Activated naive CD8-positive, alpha-beta T cell (primary cell): ENCODE results near the gene TSPAN5.

Source experiments
- H3K27ac Mint-ChIP-seq: one replicate; pipeline ENCODE4 v1.8.0; 2021; ENCODE audit warnings: mixed read lengths
- H3K27me3 Mint-ChIP-seq: one replicate; pipeline ENCODE4 v1.8.0; 2021; ENCODE audit warnings: mixed read lengths
- H3K36me3 Mint-ChIP-seq: one replicate; pipeline ENCODE4 v1.8.0; 2021; ENCODE audit warnings: mixed read lengths
- H3K4me1 Mint-ChIP-seq: one replicate; pipeline ENCODE4 v1.8.0; 2021; ENCODE audit warnings: low read depth, mixed read lengths
- H3K4me3 Mint-ChIP-seq: one replicate; pipeline ENCODE4 v1.8.0; 2021; ENCODE audit warnings: mild to moderate bottlenecking, mixed read lengths
- H3K9me3 Mint-ChIP-seq: one replicate; pipeline ENCODE4 v1.8.0; 2021; ENCODE audit warnings: low read depth, mixed read lengths

The TSPAN5 gene

DNA sequence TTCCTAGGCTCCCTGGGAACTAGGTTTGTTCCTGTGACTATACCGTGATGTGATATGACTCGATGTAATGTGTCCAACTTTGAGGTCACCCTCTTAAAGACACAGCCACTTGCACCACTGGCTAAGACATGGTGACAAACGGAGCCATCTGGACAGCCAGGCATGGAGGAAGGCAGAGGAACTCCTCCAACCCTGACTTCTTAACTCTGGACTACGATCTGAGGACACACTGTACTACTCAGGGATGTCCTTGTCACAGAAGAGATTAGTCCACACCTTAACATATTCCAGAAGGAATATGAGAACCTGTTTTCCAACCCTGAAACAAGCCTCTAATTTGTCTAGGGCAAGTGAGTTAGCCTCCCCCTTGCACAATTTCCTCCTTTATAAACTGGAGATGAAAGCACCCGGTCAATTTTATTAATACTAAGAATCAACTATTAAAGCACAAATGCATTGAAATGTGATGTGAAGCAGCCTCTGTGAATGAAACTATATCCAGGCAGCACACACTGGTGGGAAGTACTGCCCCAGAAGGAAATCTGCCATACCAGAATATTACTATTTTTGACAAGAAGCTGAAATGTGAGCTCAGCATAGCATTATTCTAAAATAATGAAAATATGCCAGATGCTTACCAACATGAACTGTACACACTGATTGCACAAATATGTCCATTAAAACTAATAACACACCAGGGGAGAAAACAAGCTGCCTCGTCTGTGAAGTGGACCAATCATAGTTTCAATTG is 47.3 kb downstream of the TSPAN5 start:
- no peak overlapping the region for H3K4me3 Mint-ChIP-seq
- H3K9me3 Mint-ChIP-seq: no peaks in the 10 kb centered on the region
- no peak overlapping the region for H3K27ac Mint-ChIP-seq
- peaks cover 53% of the 10 kb centered on the region for H3K4me1 Mint-ChIP-seq
- H3K27me3 Mint-ChIP-seq: no peaks in the 10 kb centered on the region
- H3K36me3 Mint-ChIP-seq: peaks cover 2% of the 10 kb centered on the region

DNA sequence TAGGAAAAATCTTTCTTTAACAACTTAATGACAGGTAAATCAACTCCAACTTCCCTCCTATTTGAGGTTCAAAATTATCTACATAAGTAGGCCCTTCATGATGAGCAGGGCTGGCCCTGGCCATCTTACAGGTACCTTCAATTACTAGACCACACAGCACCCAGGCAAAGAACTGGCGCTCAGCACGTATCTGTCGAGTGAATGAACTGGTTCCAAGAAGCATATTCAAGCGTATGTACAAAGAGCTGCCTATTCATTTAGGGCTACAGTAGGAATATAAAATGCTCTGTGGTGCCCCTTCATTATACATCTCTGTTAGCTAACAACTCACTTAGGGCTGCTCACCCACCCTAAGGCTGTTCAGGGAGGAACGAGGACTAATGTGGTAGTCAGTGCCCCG is 48.0 kb downstream of the TSPAN5 start:
- no peak overlapping the region for H3K27ac Mint-ChIP-seq
- H3K36me3 Mint-ChIP-seq: peaks cover 2% of the 10 kb centered on the region
- H3K4me1 Mint-ChIP-seq: peaks cover 53% of the 10 kb centered on the region
- H3K27me3 Mint-ChIP-seq: no peaks in the 10 kb centered on the region
- H3K4me3 Mint-ChIP-seq: no peak overlapping the region
- no peaks in the 10 kb centered on the region for H3K9me3 Mint-ChIP-seq

DNA sequence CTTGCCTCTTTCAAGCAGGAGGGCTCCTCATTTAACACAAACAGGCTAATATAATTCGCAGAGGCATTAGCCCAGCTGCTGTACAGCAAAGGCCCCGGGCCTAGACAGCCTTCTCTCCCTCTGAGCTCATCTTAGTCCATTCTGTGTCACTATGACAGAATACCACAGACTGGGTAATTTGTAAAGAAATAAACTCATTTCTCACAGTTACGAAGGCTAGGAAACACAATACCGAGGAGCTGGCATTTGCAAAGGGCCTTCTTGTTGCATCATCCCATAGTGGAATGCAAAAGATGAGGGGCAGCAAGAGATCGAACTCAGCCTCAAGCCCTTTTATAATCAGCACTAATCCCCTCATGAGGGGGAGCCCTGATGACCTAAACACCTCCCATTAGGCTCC is 48.5 kb downstream of the TSPAN5 start:
- Mint-ChIP-seq H3K27ac (no peak overlapping the region), H3K27me3 (no peaks in the 10 kb centered on the region), H3K4me3 (no peak overlapping the region), H3K36me3 (no peaks in the 10 kb centered on the region), H3K9me3 (no peaks in the 10 kb centered on the region), H3K4me1 (peaks cover 53% of the 10 kb centered on the region)

DNA sequence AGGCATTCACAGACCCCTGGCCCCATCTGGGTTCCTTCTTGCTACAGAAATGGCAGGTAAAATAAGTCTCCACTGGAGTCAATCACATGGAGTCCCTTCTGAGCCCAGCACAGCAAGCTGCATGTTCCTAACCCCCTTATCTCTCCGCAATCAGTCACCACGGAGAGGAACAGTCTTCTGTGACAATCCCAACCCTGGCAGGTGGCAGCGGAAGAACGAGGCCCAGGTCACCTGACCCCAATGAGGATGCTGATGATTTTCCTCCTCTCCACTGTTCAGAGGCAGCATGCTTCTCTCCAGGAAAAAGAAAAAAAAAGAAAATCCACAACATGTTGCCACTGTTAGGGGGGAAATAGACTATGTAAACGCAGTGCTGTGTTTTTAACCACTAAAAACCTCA is 50.1 kb downstream of the TSPAN5 start:
- no peak overlapping the region for H3K27ac Mint-ChIP-seq
- H3K4me3 Mint-ChIP-seq: no peak overlapping the region
- H3K27me3 Mint-ChIP-seq: no peaks in the 10 kb centered on the region
- no peaks in the 10 kb centered on the region for H3K9me3 Mint-ChIP-seq
- peaks cover 60% of the 10 kb centered on the region for H3K4me1 Mint-ChIP-seq
- H3K36me3 Mint-ChIP-seq: peaks cover 3% of the 10 kb centered on the region

DNA sequence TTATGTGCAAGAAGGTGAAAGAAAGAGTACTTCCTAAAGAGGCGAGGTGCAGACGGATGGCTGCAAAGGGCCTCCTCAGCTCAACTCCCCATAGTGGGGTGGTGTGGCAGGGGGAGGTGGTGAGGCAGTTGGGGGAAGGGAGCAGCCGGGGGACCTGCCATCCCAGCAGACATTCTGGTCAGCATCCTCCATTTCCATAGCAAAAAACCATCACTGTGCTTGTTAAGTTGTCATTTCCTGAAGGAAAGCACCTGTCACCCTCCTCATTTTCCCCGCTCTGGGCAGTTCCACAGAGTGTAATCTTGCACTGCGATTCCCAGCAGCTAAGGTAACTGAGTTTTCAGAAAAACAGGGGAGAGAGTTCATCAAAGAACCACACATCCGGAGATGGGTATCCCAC is 51.5 kb downstream of the TSPAN5 start:
- no peaks in the 10 kb centered on the region for H3K27me3 Mint-ChIP-seq
- peaks cover under 1% of the 10 kb centered on the region for H3K9me3 Mint-ChIP-seq
- peaks cover 61% of the 10 kb centered on the region for H3K4me1 Mint-ChIP-seq
- H3K27ac Mint-ChIP-seq: no peak overlapping the region
- peaks cover 3% of the 10 kb centered on the region for H3K36me3 Mint-ChIP-seq
- H3K4me3 Mint-ChIP-seq: no peak overlapping the region

DNA sequence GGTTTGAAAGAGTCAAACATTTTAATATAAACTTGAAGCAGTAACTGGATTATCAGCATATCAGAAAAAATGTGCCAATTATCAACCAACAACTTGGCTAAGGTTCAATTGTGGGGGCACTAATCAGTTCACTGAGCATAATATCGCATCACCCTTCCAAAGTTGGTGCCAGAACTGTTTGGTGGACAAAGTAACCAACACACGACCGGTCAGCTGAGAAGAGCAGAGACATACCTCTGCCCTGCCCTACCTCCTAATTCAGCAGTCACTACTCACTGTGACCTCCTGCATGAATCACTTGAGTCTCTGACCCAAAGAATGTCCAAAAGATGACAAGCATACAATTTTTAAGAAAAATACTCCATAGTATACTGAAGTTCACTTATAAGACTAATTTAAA is 53.2 kb downstream of the TSPAN5 start:
- Mint-ChIP-seq H3K27me3 (no peaks in the 10 kb centered on the region), H3K4me3 (no peak overlapping the region), H3K9me3 (peaks cover 9% of the 10 kb centered on the region), H3K36me3 (peaks cover 11% of the 10 kb centered on the region), H3K4me1 (peaks cover 67% of the 10 kb centered on the region), H3K27ac (no peak overlapping the region)

DNA sequence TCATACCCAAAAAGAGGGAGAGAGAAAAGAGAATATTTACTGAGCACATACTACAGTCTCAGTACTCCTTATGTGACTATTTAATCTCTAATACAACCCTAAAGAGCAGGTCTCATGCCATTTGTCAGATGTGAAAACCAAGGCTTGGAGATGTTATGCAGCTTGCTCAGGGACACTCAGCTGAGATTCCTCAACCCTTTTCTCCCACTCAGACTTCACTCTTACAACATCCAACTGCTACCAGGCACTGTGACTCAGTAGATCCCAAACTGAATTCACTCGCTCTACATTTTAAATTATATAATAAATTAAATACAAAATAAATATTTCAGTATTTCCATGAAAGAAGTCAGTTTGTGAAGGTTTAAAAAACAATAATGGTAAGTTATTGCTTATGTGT is 53.7 kb downstream of the TSPAN5 start:
- peaks cover 9% of the 10 kb centered on the region for H3K9me3 Mint-ChIP-seq
- no peaks in the 10 kb centered on the region for H3K27me3 Mint-ChIP-seq
- no peak overlapping the region for H3K4me3 Mint-ChIP-seq
- no peak overlapping the region for H3K27ac Mint-ChIP-seq
- peaks cover 65% of the 10 kb centered on the region for H3K4me1 Mint-ChIP-seq
- peaks cover 12% of the 10 kb centered on the region for H3K36me3 Mint-ChIP-seq

DNA sequence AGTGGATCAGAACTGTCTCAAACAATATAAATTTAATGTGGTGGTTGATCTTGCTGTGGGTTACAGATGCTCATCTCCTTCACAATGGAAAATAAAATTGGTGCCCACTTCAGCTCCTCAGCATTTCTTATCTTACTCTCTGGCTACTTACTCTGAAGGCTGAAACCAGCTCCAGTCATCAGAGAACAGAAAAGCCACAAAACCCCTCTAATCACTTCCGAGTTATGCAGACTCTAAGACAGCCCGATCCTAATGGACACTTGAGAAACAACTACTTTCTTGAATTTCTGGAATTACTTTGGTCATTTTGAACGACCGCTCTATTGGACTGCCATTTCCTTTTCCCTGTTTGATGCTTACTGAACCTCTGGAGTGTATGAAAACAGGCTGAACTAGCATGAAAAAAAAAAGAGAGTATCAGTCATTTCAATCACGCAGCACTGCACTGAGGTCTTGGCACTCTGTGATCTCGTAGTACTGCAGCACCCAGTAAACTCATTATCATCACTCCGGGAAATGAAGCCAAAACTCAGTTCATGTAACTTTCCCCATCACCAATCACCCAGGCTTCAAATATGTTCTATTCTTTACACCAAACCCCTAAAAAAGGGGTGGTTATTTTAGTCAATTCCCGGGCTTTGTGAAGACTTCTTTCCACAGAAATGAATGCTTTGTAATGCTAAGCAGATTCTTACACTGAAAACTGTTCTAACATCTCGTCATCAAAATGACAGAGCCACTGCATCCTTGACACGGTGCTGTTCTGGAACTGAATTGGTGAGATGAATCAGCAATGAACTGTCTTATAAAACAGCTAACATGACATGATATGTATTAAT is 54.5 kb downstream of the TSPAN5 start:
- Mint-ChIP-seq H3K27me3 (no peaks in the 10 kb centered on the region), H3K36me3 (peaks cover 15% of the 10 kb centered on the region), H3K9me3 (peaks cover 9% of the 10 kb centered on the region), H3K4me1 (peaks cover 61% of the 10 kb centered on the region), H3K27ac (peak overlapping the region; percentile 12), H3K4me3 (no peak overlapping the region)

DNA sequence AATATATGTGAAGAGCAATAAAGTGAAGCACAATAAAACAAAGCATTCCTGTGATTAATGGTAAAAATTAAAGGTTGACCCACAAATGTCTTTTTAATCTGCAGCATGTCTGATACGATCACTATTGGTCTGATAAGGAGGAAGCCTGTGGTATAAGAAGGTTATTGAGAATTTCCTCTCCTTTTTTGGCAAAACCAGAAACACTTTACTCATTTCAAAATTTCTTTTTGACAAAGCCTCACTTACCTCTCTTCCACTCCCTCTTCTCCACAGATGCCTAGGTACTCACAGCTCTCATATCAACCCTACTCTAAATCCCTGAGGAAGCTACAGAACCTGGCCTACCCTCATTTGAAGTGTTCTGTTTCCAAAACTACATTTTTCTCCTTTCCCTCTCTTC is 56.1 kb downstream of the TSPAN5 start:
- Mint-ChIP-seq H3K4me1 (peaks cover 52% of the 10 kb centered on the region), H3K4me3 (peak overlapping the region; percentile 72), H3K36me3 (peaks cover 15% of the 10 kb centered on the region), H3K27me3 (no peaks in the 10 kb centered on the region), H3K9me3 (peaks cover 9% of the 10 kb centered on the region), H3K27ac (peak overlapping the region; percentile 96)

DNA sequence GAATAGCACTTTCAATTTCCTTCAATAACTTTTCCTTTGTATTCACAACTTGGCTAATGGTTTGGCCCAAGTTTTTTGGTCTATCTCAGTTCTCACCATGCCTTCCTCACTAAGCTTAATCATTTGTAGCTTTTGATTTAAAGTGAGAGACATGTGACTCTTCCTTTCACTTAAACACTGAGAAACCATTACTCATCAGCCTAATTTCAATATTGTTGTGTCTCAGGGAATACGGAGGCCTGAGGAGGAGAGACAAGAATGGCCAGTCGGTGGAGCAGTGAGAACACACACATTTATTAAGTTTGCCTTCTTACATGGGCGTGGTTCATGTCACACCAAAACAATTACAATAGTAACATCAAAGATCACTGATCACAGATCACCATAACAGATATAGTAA is 56.7 kb downstream of the TSPAN5 start:
- H3K9me3 Mint-ChIP-seq: peaks cover 9% of the 10 kb centered on the region
- peak overlapping the region; percentile 72 for H3K4me3 Mint-ChIP-seq
- H3K27me3 Mint-ChIP-seq: no peaks in the 10 kb centered on the region
- H3K36me3 Mint-ChIP-seq: peaks cover 15% of the 10 kb centered on the region
- H3K4me1 Mint-ChIP-seq: peaks cover 49% of the 10 kb centered on the region
- H3K27ac Mint-ChIP-seq: peak overlapping the region; percentile 96

DNA sequence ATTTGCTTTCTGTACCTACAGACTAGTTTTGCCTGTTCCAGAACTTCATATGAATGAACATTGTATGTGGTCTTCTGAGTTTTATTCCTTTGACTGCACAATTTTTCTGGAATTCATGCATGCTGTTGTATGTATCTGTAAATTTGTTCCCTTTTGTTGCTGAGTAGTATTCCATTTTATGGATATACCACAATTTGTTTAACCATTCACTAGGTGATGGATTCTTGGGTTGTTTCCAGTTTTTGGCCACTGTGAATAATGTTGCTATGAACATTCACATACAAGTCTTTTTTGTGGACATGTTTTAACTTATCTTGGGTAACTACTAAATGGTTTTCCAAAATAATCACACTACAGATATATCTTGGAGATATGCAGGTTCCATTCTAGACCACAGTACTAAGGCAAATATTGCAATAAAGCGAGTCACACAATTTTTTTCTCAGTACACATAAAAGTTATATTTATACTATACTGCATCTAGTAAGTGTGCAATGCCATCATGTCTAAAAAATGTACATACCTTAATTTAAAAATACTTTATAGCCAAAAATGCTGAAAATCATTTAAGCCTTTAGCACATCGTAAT is 58.7 kb downstream of the TSPAN5 start:
- no peaks in the 10 kb centered on the region for H3K27me3 Mint-ChIP-seq
- H3K4me1 Mint-ChIP-seq: peaks cover 43% of the 10 kb centered on the region

DNA sequence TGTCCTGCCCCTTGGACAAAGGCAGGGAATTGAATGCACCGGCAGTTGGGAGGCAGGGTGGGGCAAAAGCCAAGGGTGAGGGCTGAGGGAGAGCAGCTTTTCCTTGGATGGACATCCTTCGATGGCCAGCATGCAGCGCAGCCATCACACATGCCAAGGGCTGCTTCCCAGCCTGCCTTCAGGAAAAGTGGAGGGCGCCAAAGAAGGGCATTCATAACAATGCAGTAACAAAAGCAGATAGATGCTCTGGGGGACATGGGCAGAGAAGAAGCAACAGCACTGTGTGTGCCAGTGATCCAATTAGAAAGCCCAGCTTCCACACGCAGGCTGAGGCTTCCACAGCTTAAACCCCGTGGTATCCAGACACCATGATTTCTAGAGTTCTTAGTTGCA is 71.5 kb downstream of the TSPAN5 start:
- Mint-ChIP-seq H3K9me3 (no peaks in the 10 kb centered on the region), H3K4me1 (peaks cover 4% of the 10 kb centered on the region), H3K27me3 (no peaks in the 10 kb centered on the region), H3K27ac (no peak overlapping the region), H3K4me3 (no peak overlapping the region), H3K36me3 (peaks cover 3% of the 10 kb centered on the region)

More for the DNA sequence above, 58.7 kb downstream of the TSPAN5 start:
- H3K9me3 Mint-ChIP-seq: peaks cover 9% of the 10 kb centered on the region
- H3K4me3 Mint-ChIP-seq: no peak overlapping the region
- peaks cover 15% of the 10 kb centered on the region for H3K36me3 Mint-ChIP-seq
- no peak overlapping the region for H3K27ac Mint-ChIP-seq

DNA sequence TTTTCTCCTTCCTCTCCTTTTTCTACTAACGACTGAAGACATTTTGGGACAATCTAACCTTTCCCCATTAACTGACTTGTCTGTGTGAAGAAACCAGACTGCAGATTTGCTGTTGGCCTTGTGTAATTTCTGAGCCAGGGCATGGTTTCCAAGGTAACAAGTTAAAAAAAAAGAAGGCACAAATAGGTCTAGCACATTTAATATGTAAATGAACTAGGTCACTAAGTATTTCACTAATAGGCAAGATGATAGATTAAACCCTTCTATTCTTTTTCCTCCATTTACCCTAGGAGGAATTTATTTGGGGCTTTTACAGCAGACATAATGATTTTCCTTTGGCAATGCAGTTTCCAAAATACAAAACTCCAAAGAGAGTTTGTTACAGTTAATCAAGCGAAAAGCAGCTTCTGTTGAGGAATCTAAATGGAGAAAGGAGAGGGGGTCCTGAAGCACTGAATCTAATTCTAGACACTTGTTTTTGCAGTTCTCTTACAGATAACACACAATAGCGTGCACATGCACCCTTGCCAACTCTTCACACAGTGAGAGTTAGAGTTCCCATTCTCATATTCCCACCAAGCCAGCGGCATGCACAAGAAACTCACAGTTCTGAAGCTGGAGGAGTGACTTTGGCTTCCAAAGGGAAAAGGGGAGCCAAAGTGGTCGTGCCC is 72.0 kb downstream of the TSPAN5 start:
- no peaks in the 10 kb centered on the region for H3K27me3 Mint-ChIP-seq

DNA sequence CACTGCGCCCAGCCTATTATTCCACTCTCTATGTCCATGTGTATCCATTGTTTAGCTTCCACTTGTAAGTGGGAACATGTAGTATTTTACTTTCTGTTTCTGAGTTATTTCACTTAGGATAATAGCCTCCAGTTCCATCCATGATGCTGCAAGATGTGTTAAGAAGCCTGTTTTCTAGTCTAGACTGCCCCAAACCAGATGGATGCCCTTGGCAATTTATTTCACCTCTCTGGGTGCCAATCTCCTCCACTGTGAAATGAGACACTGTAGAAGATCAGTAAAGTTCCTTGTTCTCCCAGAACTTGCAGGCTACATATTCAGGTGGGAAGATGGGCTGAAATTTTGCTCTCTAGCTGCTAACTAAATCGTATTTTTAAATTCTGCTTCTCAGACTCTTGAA is 72.8 kb downstream of the TSPAN5 start:
- Mint-ChIP-seq H3K27me3 (no peaks in the 10 kb centered on the region), H3K36me3 (peaks cover 3% of the 10 kb centered on the region), H3K4me1 (peaks cover 11% of the 10 kb centered on the region), H3K4me3 (no peak overlapping the region), H3K27ac (no peak overlapping the region), H3K9me3 (no peaks in the 10 kb centered on the region)

More for the DNA sequence above, 72.0 kb downstream of the TSPAN5 start:
- Mint-ChIP-seq H3K36me3 (peaks cover 3% of the 10 kb centered on the region), H3K4me1 (peaks cover 5% of the 10 kb centered on the region), H3K9me3 (no peaks in the 10 kb centered on the region), H3K4me3 (no peak overlapping the region), H3K27ac (no peak overlapping the region)

DNA sequence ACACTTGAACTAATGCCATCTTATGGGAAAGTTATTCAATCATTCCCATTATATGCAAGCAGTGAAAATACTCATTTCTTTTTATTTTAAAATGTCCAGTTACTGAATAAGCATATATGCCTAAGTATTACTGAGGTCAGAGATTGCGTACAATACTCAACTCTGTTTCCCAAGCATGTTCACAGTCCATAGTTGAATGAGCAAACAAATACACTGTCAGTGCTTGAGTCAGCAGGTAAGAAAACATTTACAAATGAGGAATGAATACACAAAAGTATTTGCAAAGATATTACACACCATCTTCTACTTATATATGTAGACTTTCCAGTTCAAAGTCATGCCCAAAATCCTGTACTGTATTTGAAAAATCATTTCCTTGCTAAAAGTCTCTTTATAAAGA is 74.1 kb downstream of the TSPAN5 start:
- Mint-ChIP-seq H3K4me3 (no peak overlapping the region), H3K4me1 (peaks cover 17% of the 10 kb centered on the region)

More for the DNA sequence above, 74.1 kb downstream of the TSPAN5 start:
- Mint-ChIP-seq H3K27me3 (no peaks in the 10 kb centered on the region), H3K36me3 (peaks cover 3% of the 10 kb centered on the region), H3K27ac (no peak overlapping the region), H3K9me3 (no peaks in the 10 kb centered on the region)
